Endometrium (tissue), 2 donors: Measurements from ENCODE around the gene TIRAP.

Experiments used
- FAIRE-seq: peaks from 2 replicates; lab custom pipeline; 2012; peaks lifted over from hg19 to GRCh38; lab: Jason Lieb, UNC
- donor health status: control.
- donor health status: control.

The TIRAP gene

DNA sequence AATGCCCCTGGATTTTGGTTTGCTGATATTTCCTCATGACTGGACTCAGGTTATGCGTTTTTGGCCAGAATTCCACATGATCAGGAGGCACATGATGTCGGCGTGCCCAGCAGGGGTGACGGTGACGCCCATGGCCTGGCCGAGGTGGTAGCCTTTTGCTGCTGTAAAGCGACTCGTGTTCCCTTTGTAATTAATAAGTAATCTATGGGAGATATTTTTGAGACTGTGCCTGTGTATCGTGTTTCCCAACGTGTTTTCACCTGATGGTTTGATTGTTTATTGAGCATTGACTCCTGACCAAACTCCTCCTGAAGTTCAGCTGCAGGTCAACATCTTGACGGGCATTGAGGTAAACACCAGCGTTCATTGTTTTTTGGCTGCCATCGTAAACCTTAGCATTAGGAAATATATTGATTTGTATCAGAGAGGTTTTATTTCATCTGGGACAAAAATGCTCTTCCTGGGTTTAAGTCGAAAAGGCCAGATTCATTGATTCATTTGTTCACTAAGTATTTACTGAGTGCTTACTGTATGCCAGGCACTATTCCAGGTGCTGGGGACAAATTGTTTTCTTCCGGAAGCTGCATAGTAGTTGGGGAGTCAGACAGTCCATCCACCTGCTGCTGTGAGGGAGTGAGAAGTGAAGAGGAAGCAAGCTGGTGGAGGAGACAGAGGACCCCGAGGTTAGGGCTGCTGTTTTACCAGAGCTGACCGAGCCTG lies 44.5 kb downstream of the TIRAP start:
- FAIRE-seq: no peak

GRCh38 chr11:126328001-126328390 lies 45.1 kb downstream of the TIRAP start:
- FAIRE-seq: no peak

GRCh38 chr11:126328444-126328843 lies 45.6 kb downstream of the TIRAP start:
- no peak for FAIRE-seq

DNA sequence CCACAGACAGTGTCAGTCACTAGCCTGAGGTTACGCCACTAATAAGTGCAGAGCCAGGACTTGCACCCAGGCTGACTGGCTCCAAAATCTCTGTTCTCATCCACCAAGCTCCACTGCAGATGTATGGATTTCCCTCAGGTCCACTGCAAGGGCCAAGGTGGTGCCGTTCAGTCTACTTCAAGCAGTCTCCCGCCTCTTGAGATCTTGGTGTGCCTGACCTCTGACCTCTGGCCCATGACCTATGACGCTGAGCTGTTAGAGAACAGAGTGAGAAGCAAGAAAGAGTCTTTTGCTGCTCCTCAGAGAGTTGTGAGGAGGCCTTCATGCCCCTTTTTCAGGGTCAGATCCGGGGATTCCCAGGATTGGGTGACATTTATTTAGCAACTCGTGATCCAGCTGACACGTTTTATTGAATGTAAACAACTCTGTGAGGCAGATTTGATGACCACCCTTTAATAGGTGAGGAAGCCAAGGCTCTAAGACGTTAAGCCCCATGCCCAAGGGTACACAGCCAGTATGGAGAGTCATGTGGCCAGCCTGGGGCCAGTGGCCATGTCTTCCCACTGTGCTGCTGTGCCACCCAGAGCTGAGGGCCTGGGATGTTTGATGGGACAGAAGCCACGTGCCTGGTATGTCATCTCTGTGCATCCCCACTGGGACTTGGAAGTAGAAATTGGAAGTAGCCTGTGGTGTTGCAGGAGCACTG lies 46.2 kb downstream of the TIRAP start:
- FAIRE-seq: no peak

DNA sequence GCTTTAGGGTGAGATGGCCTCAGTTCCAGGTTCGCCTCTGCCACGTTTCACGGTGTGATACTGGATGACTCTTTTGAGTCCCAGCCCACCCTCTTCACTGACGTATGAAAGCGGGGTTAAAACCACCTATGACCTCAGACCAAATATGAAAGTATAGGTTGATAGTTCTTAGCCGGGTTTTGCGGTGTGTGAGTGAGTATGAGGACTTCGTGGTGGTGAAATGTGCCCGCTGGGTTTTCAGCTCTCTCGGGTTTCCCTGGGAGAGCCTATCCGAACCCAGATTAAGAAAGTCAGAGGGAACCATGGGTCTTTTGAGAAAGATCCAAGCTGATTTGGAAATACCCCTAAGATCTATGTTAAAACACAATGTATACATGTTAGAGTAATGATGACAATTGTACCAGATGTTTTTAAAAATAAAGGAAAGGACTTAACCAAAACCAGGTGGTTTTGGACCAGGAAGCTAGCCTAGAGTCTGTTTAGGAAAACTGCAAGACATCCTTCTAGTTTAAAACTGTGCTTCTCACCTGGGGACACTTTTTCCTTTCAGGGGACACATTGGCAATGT lies 46.8 kb downstream of the TIRAP start:
- no peak for FAIRE-seq

GRCh38 chr11:126331286-126331685 lies 48.4 kb downstream of the TIRAP start:
- no peak for FAIRE-seq

DNA sequence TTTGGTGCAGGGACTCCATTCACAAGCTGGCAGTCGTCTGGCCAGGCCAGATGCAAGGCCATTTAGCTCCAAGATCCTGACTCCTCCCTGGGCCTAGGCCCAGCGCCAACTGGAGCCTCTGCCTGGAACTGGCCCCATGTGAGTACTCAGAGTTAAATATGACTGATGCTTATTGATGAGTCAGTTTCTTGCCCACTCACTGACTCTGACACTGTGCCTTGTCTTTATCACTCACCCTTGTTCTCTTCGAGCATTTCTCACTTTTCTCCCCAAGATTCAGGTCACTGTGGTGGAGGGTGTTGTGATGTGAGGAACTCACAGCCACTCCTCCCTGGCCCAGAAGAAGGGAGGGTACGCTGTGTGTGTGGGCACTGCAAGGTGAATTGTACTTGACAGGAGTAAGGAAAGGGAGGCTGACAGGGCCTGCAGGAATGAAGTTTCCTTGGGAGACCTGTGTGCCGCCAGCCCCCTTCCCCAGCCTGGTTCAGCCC lies 49.4 kb downstream of the TIRAP start:
- FAIRE-seq: no peak

- FAIRE-seq: no peak
These were observed 50.2 kb downstream of the TIRAP start for GRCh38 chr11:126333142-126333541.

DNA sequence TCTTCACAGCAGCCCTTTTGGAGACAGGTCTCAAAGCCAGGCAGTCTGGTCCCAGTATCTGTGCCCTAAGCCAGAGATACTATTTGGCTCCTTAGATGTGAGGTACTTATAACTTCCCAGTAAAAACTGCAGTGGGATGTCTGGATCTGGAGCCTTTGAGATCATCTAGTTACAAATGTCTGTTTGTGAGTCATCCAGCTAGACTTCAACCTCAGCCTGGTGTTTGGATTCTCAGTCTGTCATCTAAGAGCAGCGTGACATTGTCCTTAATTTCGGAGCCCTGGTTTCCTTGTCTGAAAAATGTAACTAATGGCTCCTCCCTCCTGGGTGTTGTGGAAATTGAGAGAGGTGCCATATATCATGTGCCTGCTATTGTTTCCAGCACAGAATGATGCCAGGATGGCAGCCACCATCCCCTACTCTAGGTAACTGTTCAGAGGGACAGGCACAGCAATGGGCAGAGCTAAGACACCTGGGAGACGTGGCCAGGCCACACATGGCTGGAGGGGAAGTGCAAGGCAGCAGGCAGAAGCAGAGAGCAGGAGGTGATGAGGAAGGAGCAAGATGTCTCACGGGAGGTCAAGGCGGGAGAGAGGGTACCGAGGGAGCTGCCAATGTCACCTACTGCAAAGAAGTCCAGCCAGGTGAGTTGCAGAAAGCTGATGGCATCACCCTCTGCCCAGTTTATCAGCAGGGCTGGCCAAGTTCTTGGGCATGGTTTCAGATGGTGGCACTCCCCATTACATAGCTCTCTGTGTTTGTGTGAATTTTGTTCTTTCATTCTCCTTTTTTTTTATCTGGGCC lies 52.0 kb downstream of the TIRAP start:
- FAIRE-seq: no peak

DNA sequence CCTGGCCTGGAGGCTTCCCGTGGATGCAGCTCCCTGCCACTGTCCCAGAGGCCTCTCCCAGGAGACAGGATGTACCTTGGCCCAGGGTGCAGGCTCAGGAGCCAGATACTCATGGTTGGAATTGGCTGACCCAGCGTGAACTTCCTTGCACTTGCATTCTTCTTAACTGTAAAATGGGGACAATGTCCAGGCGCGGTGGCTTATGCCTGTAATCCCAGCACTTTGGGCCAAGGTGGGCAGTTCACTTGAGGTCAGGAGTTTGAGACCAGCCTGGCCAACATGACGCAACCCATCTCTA lies 52.5 kb downstream of the TIRAP start:
- FAIRE-seq: no peak

GRCh38 chr11:126336138-126336541 lies 53.2 kb downstream of the TIRAP start:
- no peak for FAIRE-seq

DNA sequence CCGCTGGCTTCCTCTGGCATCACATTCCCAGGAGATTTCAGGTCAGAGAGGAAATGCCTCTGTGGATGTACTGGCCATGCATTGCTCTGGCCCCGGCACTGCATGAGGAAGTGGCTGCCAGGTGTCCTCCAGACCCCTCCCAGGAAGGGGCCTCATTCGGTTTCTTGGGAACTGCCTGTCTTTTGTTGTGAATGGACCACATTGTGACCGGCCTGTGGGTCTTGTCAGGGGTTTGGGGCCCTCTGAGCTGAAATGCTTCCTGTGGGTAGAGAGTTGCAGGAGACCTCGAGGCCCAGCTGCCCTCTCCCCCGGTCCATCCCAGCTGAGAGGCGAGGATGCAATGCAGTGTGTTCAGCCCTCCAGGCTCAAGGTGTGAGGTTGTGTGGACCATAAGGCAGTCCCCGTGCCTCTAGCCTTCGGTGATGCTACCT lies 53.8 kb downstream of the TIRAP start:
- no peak for FAIRE-seq

- FAIRE-seq: no peak
These were observed 54.2 kb downstream of the TIRAP start for GRCh38 chr11:126337126-126337473.

DNA sequence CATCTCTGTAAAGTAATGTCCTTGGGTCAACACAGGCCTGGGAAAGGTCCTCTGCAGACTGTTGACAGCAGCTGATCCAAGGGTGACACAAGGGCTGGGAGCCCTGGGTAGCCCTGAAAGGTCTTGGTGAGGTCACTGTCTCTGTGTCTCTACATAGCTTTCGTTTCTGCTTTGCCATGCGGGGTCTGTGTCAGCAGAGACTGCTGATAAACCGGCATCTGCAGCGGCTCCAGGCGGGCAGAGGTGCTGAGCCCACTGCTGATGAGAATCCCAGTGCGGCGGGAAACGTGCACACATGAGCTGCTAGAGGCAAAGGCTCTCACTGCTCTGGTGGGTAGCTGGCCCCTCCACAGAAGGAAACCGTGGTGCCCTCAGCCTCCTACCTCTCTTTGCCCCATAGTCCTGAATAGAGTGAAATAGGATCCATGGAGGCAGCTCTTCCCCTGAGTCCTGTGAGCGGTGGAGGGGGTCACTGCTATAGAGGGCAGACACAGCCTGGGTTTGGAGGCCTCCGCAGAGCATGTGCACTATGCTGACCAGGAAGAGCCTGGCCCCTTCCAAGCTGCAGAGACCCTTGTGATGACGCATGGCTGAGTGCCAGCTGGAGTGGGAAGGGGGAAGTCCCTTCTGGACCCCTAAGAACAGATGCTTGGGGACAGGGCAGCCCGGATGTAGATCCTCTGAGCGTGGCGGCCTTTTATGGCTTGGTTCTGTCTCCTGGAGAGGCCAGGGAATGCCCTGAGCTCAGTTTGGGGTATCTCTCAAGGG lies 54.8 kb downstream of the TIRAP start:
- FAIRE-seq: no peak

- no peak for FAIRE-seq
These were observed 55.6 kb downstream of the TIRAP start for GRCh38 chr11:126338346-126339055.

- FAIRE-seq: no peak
These were observed 56.4 kb downstream of the TIRAP start for GRCh38 chr11:126339073-126339862.

GRCh38 chr11:126339863-126340434 lies 57.1 kb downstream of the TIRAP start:
- FAIRE-seq: no peak

DNA sequence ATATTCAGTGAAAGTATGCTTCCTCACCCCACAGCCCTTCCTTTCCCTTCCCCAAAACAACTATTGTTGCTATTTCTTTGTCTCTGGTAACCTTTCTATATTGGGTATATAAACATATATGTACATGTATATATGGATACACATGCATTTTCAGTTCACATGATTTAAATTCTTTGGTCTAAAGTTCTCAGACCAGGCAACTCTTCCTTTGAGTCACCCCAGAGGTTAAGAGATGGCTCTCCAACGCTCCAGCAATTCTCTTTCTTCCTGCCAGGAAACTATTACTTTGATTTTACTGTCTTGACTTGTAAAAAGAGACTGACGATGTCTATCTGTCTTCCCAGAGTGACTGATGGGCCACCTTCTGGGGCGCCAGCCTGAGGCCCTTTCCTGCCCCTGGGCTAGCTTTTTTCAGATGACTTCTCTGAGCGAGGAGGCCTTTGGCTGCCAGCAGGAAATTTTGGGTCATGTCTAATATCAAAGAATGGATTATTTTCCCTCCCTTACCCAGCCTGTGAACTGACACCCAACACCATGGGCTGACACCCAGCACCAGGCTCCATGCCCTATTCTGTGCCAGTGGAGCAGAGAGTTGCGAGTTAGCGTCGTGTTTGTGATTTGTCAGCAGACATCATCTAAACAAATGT lies 58.2 kb downstream of the TIRAP start:
- FAIRE-seq: no peak

- no peak for FAIRE-seq
These were observed 58.9 kb downstream of the TIRAP start for GRCh38 chr11:126341760-126342161.

DNA sequence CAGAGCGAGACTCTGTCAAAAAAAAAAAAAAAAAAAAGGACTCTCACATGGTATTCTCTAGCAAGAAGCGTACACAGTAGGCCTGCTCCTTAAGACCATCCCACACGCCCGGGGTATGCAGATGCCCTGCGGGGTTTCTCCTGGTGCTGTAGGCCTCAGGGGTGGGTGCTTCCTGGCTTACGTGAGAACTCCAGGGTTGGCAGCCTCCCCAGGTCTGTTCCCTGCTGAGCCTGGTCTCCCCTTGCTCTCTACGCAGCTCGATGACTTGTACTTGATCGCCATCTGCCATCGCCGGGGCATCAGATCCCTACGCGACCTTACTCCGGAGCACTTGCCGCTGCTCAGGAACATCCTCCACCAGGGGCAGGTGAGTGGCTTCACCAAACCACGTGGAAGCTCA lies 60.2 kb downstream of the TIRAP start:
- no peak for FAIRE-seq
